Stimulated activated naive CD4-positive, alpha-beta T cell (primary cell): ENCODE measurements around the gene HIF1A.
A peak's percentile ranks its signal among the peaks of the same experiment; 100 is the strongest.
"Not testable (repeated sequence)": the region's sequence is repeated elsewhere in the genome, so short reads cannot be mapped to it uniquely, and the experiment has no call there.

ENCODE experiments used
- DNase-seq, 6 experiments: peaks; one replicate each; lab custom pipeline; 2025; lab: John Stamatoyannopoulos, UW

HIF1A gene

DNA sequence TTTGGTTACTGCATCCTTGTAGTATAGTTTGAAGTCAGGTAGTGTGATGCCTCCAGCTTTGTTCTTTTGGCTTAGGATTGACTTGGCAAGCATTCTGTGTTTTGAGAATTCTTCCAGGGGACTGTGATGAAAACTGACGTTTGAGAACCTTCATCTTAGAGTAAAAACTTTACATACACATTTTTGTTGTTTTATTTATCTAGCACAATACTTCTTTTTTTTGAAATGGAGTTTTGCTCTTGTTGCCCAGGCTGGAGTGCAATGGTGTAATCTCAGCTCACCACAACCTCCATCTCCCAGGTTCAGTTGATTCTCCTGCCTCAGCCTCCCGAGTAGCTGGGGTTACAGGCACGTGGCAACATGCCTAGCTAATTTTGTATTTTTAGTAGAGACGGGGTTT is 13.4 kb downstream of the HIF1A start:
- DNase-seq, result not testable (repeated sequence)

GRCh38 chr14:61710853-61711817 is 15.8 kb downstream of the HIF1A start:
- DNase-seq, result no peak

GRCh38 chr14:61712137-61712536 is 16.8 kb downstream of the HIF1A start:
- no peak for DNase-seq

DNA sequence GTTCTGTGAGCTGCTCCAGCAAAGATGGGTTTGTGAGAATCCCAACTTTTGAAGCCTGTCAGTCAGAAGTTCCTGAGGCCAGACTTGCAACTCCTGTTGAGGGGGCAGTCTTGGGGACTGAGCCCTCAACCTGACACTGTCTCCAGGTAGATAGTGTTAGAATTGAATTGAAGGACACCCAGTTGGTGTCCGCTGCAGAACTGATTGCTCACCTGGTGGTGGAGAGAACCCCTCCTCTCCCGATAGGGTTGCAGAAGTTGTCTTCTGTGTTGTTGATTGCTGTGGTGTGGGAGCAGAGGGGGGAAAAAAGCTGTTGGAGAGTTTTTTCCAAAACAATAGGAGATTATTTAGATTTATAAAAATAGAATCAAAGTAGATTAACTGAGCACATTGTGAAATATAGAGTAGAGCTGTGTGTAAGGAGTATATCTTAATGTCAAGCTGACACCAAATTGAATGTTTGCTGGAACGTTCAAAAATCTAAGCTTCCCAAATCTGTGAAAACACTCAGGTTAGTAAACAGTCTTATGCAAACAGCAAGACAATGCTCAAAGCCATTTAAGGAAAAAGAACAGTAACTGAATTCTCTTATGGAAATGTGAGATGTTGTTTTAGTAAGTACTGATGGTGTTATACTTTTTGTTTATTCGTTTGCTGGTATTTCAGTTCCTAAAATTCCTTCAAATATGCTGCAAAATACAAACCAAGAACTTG is 18.6 kb downstream of the HIF1A start:
- no peak for DNase-seq

- no peak for DNase-seq
These were observed 21.6 kb downstream of the HIF1A start for GRCh38 chr14:61716956-61717355.

GRCh38 chr14:61718039-61718438 is 22.7 kb downstream of the HIF1A start:
- no peak for DNase-seq

GRCh38 chr14:61719344-61720293 is 24.3 kb downstream of the HIF1A start:
- DNase-seq, result peak in 3 of 6 experiments; percentile 16 to 51 (median 49)

DNA sequence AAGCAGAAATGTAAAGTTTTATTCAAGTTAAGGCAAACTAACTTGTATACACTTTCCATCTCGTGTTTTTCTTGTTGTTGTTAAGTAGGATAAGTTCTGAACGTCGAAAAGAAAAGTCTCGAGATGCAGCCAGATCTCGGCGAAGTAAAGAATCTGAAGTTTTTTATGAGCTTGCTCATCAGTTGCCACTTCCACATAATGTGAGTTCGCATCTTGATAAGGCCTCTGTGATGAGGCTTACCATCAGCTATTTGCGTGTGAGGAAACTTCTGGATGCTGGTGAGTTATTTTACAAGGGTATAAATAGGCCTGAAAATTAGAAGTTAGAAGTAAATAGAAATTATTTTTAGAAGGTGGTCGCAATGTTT is 25.0 kb downstream of the HIF1A start:
- DNase-seq, result peak in 2 of 6 experiments; percentile 18 to 24

DNA sequence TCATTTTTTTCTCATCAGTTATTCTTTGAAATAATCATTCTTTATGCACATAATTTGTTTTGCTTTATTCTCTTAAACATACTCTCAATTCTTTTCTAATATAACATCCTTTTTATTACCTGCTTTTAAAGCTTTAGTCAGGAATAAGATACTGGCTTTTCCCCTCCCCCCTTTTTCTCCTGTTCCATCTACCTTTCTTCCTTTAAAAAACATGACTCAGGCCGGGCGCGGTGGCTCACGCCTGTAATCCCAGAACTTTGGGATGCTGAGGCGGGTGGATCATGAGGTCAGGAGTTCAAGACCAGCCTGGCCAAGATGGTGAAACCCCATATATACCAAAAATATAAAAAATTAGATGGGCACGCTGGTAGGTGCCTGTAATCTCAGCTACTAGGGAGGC is 25.4 kb downstream of the HIF1A start:
- DNase-seq, result no peak

GRCh38 chr14:61724133-61724532 is 28.8 kb downstream of the HIF1A start:
- DNase-seq, result no peak

- no peak for DNase-seq
These were observed 31.7 kb downstream of the HIF1A start for GRCh38 chr14:61726778-61727658.

- peak in 3 of 6 experiments; percentile 15 to 55 (median 53) for DNase-seq
These were observed 35.6 kb downstream of the HIF1A start for GRCh38 chr14:61730756-61731373.

- no peak for DNase-seq
These were observed 38.7 kb downstream of the HIF1A start for GRCh38 chr14:61733972-61734371.

DNA sequence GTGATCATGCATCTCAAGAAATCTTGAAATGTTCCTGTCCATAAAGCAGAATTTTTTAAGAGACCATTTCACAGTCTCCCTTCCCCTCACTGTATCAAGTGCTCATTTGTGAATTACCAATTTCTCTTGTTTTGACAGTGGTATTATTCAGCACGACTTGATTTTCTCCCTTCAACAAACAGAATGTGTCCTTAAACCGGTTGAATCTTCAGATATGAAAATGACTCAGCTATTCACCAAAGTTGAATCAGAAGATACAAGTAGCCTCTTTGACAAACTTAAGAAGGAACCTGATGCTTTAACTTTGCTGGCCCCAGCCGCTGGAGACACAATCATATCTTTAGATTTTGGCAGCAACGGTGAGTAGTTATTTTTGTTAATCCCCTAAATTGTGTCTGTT is 41.4 kb downstream of the HIF1A start:
- no peak for DNase-seq

DNA sequence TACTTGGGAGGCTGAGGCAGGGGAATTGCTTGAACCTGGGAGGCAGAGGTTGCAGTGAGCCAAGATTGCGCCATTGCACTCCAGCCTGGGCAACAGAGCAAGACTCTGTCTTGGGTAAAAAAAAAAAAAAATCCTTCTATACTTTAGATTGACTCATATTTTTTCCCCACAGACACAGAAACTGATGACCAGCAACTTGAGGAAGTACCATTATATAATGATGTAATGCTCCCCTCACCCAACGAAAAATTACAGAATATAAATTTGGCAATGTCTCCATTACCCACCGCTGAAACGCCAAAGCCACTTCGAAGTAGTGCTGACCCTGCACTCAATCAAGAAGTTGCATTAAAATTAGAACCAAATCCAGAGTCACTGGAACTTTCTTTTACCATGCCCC is 42.6 kb downstream of the HIF1A start:
- no peak for DNase-seq

DNA sequence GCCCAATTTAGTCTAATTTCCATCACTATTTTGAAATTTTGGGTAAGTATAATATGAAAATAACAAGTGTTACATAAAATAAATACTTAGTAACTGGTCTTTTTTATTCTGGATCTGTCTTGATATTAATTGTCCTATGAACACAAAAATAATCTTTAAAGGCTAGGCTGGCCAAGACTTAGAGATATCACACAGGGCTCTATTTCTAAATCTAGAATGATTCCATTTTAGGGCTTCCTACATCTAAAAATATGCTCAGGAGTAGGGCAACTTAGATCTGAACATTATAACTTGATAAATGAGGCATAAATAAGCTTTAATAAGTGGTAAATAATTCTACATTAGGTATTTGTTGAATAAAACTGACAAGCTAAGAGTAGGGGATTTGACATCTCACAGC is 43.8 kb downstream of the HIF1A start:
- DNase-seq, result no peak

DNA sequence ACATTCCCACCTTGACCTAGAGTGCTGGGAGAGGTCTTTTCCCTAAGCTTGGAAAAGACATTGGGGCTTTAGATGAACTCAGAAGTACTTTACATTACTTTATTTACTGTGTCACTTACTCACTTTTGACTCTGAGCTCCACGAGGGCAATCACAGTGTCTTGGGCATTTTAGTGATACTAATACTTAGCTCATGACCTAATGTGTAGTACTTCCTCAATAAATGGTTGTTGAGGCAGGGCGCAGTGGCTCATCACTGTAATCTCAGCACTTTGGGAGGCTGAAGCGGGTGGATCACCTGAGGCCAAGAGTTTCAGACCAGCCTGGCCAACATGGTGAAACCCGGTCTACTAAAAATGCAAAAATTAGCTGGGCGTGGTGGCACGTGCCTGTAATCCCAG is 47.1 kb downstream of the HIF1A start:
- no peak for DNase-seq

- no peak for DNase-seq
These were observed 48.9 kb downstream of the HIF1A start for GRCh38 chr14:61744238-61744637.

DNA sequence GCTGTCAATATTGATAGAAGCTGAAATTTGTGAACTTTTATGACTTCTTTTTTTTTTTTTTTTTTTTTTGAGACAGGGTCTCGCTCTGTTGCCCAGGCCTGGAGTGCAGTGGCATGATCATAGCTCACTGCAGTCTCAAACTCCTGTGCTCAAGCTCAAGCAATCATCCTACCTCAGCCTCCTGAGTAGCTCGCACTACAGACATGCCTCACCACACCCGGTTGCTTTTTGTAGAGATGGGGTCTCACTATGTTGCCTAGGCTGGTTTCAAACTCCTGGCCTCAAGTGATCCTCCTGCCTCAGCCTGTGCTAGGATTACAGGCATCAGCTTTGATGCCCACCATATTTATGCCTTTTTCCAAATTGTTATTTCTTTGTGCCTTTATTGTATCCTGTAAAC is 51.0 kb downstream of the HIF1A start:
- not testable (repeated sequence) for DNase-seq

- DNase-seq, result no peak
These were observed 51.6 kb downstream of the HIF1A start for GRCh38 chr14:61746881-61747280.

GRCh38 chr14:61747342-61747741 is 52.0 kb downstream of the HIF1A start:
- DNase-seq, result no peak
